Right renal cortex interstitium (tissue), 3 donors: Measurements from ENCODE around the gene KLHL35. TPM values are rescaled to one million over a fixed set of nuclear protein-coding genes. Genes with fewer than 3 reads are reported as not detected.
A peak's percentile ranks its signal among the peaks of the same experiment; 100 is the strongest.
"Not testable (repeated sequence)": the region's sequence is repeated elsewhere in the genome, so short reads cannot be mapped to it uniquely, and the experiment has no call there.

Experiments
- DNase-seq, 3 donors: peaks; one replicate each; pipeline ENCODE4 v3.0.0-alpha.2; 2013; ENCODE audit warnings: low read depth in 3 of 3, low spot score in 2 of 3
- polyA plus RNA-seq, 3 donors: library from polyadenylated mRNA; unstranded; fragments of 120-200 nt; gene quantifications; one replicate each; pipeline ENCODE4 v1.2.1, GENCODE V29; 2013; ENCODE audit not compliant: insufficient read length in 3 of 3

The KLHL35 gene
- polyA plus RNA-seq, 3 donors, result 0.45 to 0.62 (median 0.58) TPM

GRCh38 chr11:75400146-75400865 is 32.7 kb downstream of the KLHL35 start:
- DNase-seq, result no peak

GRCh38 chr11:75399344-75400145 is 33.5 kb downstream of the KLHL35 start, which contains the start of gene RPS3:
Gene RPS3, plus strand, starts transcription at chr11:75399518. Its CDS starts 30 bp downstream, at chr11:75399548.
- DNase-seq, result peak; percentile 73 to 87 (median 84)

- DNase-seq, result no peak
These were observed 34.1 kb downstream of the KLHL35 start for GRCh38 chr11:75398906-75399305.

- no peak for DNase-seq
These were observed 38.7 kb downstream of the KLHL35 start for GRCh38 chr11:75394085-75394840.

- no peak for DNase-seq
These were observed 43.1 kb downstream of the KLHL35 start for GRCh38 chr11:75389925-75390324.

- no peak for DNase-seq
These were observed 43.8 kb downstream of the KLHL35 start for GRCh38 chr11:75389276-75389605.

- no peak for DNase-seq
These were observed 44.4 kb downstream of the KLHL35 start for GRCh38 chr11:75388386-75389275.

GRCh38 chr11:75387736-75388294 is 45.2 kb downstream of the KLHL35 start:
- DNase-seq, result no peak

- DNase-seq, result no peak
These were observed 45.9 kb downstream of the KLHL35 start for GRCh38 chr11:75386942-75387630.

GRCh38 chr11:75384438-75385080 is 48.4 kb downstream of the KLHL35 start:
- DNase-seq, result no peak

GRCh38 chr11:75383246-75383645 is 49.8 kb downstream of the KLHL35 start:
- no peak for DNase-seq

- DNase-seq, result no peak
These were observed 52.1 kb downstream of the KLHL35 start for GRCh38 chr11:75380716-75381420.

GRCh38 chr11:75380245-75380644 is 52.8 kb downstream of the KLHL35 start:
- DNase-seq, result no peak

- DNase-seq, result not testable (repeated sequence)
These were observed 54.2 kb downstream of the KLHL35 start for GRCh38 chr11:75378776-75379175.

GRCh38 chr11:75376175-75376574 is 56.8 kb downstream of the KLHL35 start:
- no peak for DNase-seq

GRCh38 chr11:75375626-75376025 is 57.4 kb downstream of the KLHL35 start:
- no peak for DNase-seq

- no peak for DNase-seq
These were observed 58.4 kb downstream of the KLHL35 start for GRCh38 chr11:75374646-75375045.

- DNase-seq, result no peak
These were observed 59.8 kb downstream of the KLHL35 start for GRCh38 chr11:75373201-75373600.
